Type B pancreatic cell (in vitro differentiated cells): Measurements from ENCODE around the gene QKI. TPM values are rescaled to one million over a fixed set of nuclear protein-coding genes. Genes with fewer than 3 reads are reported as not detected.

ENCODE experiments used
- DNase-seq: peaks from one replicate; pipeline ENCODE4 v3.0.0; 2021; ENCODE audit warnings: mixed read lengths; ENCODE audit not compliant: unreplicated experiment; ENCODE audit errors: extremely low spot score
- H3K27ac Mint-ChIP-seq: 2 replicates; pipeline ENCODE4 v1.8.0; 2021; ENCODE audit warnings: mild to moderate bottlenecking, mixed read lengths
- H3K27me3 Mint-ChIP-seq: 2 replicates; pipeline ENCODE4 v1.8.0; 2021; ENCODE audit warnings: mixed read lengths
- H3K36me3 Mint-ChIP-seq: 2 replicates; pipeline ENCODE4 v1.8.0; 2021; ENCODE audit warnings: mixed read lengths
- H3K4me1 Mint-ChIP-seq: one replicate; pipeline ENCODE4 v1.8.0; 2021; ENCODE audit warnings: mixed read lengths; ENCODE audit not compliant: unreplicated experiment
- H3K4me3 Mint-ChIP-seq: 2 replicates; pipeline ENCODE4 v1.8.0; 2021; ENCODE audit warnings: mild to moderate bottlenecking, mixed read lengths
- H3K9me3 Mint-ChIP-seq: 2 replicates; pipeline ENCODE4 v1.8.0; 2021; ENCODE audit warnings: mixed read lengths
- total RNA-seq: library from RNA; stranded (reverse); gene quantifications from 2 replicates; pipeline ENCODE4 v1.2.1, GENCODE V29; 2021; ENCODE audit warnings: low replicate concordance
- TF ChIP-seq, protein P1 (sequence below): fragments of 200-600 bp; sonication (generic); conservative IDR thresholded peaks from 2 replicates; pipeline ENCODE4 v1.5.0; 2021; ENCODE audit warnings: antibody characterized with exemption, mild to moderate bottlenecking

QKI gene
- total RNA-seq, 1 donor from 2014 or later: 150 TPM

GRCh38 chr6:163580311-163581030 is 166.0 kb downstream of the QKI start:
- H3K4me1 Mint-ChIP-seq: peaks cover 21% of the 10 kb centered on the region
- no peaks in the 10 kb centered on the region for H3K9me3 Mint-ChIP-seq
- TF ChIP-seq, protein P1, sequence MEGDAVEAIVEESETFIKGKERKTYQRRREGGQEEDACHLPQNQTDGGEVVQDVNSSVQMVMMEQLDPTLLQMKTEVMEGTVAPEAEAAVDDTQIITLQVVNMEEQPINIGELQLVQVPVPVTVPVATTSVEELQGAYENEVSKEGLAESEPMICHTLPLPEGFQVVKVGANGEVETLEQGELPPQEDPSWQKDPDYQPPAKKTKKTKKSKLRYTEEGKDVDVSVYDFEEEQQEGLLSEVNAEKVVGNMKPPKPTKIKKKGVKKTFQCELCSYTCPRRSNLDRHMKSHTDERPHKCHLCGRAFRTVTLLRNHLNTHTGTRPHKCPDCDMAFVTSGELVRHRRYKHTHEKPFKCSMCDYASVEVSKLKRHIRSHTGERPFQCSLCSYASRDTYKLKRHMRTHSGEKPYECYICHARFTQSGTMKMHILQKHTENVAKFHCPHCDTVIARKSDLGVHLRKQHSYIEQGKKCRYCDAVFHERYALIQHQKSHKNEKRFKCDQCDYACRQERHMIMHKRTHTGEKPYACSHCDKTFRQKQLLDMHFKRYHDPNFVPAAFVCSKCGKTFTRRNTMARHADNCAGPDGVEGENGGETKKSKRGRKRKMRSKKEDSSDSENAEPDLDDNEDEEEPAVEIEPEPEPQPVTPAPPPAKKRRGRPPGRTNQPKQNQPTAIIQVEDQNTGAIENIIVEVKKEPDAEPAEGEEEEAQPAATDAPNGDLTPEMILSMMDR: no peak
- peaks cover 7% of the 10 kb centered on the region for H3K36me3 Mint-ChIP-seq
- H3K27ac Mint-ChIP-seq: no peak overlapping the region
- no peak for DNase-seq
- no peaks in the 10 kb centered on the region for H3K27me3 Mint-ChIP-seq
- H3K4me3 Mint-ChIP-seq: no peak overlapping the region

- no peak for DNase-seq
- H3K27me3 Mint-ChIP-seq: no peaks in the 10 kb centered on the region
- H3K36me3 Mint-ChIP-seq: no peaks in the 10 kb centered on the region
- H3K9me3 Mint-ChIP-seq: no peaks in the 10 kb centered on the region
- H3K4me1 Mint-ChIP-seq: peaks cover 13% of the 10 kb centered on the region
- TF ChIP-seq, protein P1: no peak
- H3K27ac Mint-ChIP-seq: no peak overlapping the region
- no peak overlapping the region for H3K4me3 Mint-ChIP-seq
Observed at GRCh38 chr6:163583558-163583957, 169.0 kb downstream of the QKI start.

DNA sequence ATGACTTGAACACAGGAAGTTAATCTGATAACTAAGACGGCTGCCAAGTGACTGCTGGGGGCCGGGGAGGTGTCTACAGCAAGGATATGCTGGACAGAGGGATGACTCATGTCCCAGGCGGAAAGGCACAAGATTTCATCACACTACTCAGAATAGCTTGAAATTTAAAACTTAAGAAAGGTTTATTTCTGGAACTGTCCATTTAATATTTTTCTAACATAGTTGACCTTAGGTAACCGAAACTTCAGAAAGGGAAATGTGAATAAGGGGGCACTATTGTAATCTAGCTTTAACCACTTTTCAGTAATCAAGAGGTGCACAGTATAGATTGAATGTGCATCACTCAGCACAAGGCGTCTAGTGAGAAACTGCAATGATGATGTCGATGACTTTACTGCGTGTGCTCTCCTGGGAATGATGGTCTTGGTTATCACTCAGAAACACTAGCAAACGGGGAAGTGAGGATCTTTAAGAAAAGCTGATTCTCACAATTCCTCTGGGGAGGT is 171.5 kb downstream of the QKI start:
- peaks cover 2% of the 10 kb centered on the region for H3K36me3 Mint-ChIP-seq
- no peak overlapping the region for H3K4me3 Mint-ChIP-seq
- H3K27ac Mint-ChIP-seq: no peak overlapping the region
- no peaks in the 10 kb centered on the region for H3K4me1 Mint-ChIP-seq
- peaks cover 3% of the 10 kb centered on the region for H3K9me3 Mint-ChIP-seq
- TF ChIP-seq, protein P1: no peak
- no peaks in the 10 kb centered on the region for H3K27me3 Mint-ChIP-seq
- no peak for DNase-seq

- no peak overlapping the region for H3K4me3 Mint-ChIP-seq
- no peak for DNase-seq
- TF ChIP-seq, protein P1: no peak
- H3K36me3 Mint-ChIP-seq: peaks cover 4% of the 10 kb centered on the region
- no peaks in the 10 kb centered on the region for H3K27me3 Mint-ChIP-seq
- peaks cover 6% of the 10 kb centered on the region for H3K9me3 Mint-ChIP-seq
- no peaks in the 10 kb centered on the region for H3K4me1 Mint-ChIP-seq
- no peak overlapping the region for H3K27ac Mint-ChIP-seq
Observed at GRCh38 chr6:163586888-163587287, 172.4 kb downstream of the QKI start.

- TF ChIP-seq, protein P1: no peak
- Mint-ChIP-seq H3K4me1 (no peaks in the 10 kb centered on the region), H3K36me3 (peaks cover 5% of the 10 kb centered on the region), H3K4me3 (no peak overlapping the region), H3K9me3 (peaks cover 19% of the 10 kb centered on the region), H3K27ac (no peak overlapping the region), H3K27me3 (no peaks in the 10 kb centered on the region)
- no peak for DNase-seq
Observed at GRCh38 chr6:163588220-163588919, 173.9 kb downstream of the QKI start.
